T-cell (primary cell): Measurements from ENCODE around the gene BEAN1. TPM values are rescaled to one million over a fixed set of nuclear protein-coding genes. Genes with fewer than 3 reads are reported as not detected.

Source experiments
- ATAC-seq, 4 experiments: fragments of 200-7000 bp in 3 of 4; fragments of 150-1000 bp in 1 of 4; cut with Tn5 transposase; replicated peaks in 1 of 4; 1 replicate in 3 of 4; 2 replicates in 1 of 4; pipeline ENCODE4 v1.10.0; 2021; ENCODE audit warnings: moderate library complexity in 3 of 4, mild to moderate bottlenecking in 2 of 4, moderate number of reproducible peaks in 1 of 4
- CTCF ChIA-PET, 2 donors: fragments of 300-600 bp; sonication (Branson Sonifier 250); formaldehyde crosslinking; loops; one replicate each; lab custom pipeline; 2022; ENCODE audit warnings: antibody characterized with exemption in 2 of 2; lab: Charles Lee
- POLR2A ChIA-PET, 2 donors: fragments of 300-600 bp; sonication (Branson Sonifier 250); formaldehyde crosslinking; loops; one replicate each; lab custom pipeline; 2022; ENCODE audit warnings: antibody characterized with exemption in 2 of 2; lab: Charles Lee
- DNase-seq, 35 experiments: peaks; one replicate each; pipeline versions ENCODE4 v3.0.0 to v3.0.0-alpha.2; 2013 to 2023
- H3K27ac ChIP-seq: one replicate; pipeline ENCODE4 v1.5.1; 2013; ENCODE audit warnings: low read length
- H3K27me3 ChIP-seq, 2 experiments: replicated peaks in 1 of 2; 1 replicate in 1 of 2; 2 replicates in 1 of 2; pipeline versions ENCODE4 v1.6.1 to v1.7.0; 2013; ENCODE audit warnings: low read length in 1 of 2, mixed read lengths in 1 of 2; ENCODE audit not compliant: control insufficient read depth in 2 of 2, insufficient read depth in 2 of 2; ENCODE audit errors: extremely low read depth in 1 of 2
- H3K36me3 ChIP-seq, 2 donors: 1 replicate in 1 of 2; 2 replicates in 1 of 2; pipeline versions ENCODE4 v1.6.1 to v1.7.0; 2013; ENCODE audit warnings: low read length in 1 of 2; ENCODE audit not compliant: control insufficient read depth in 2 of 2, insufficient read depth in 1 of 2; ENCODE audit errors: extremely low read depth in 1 of 2
- H3K4me1 ChIP-seq, 2 experiments: 1 replicate in 1 of 2; 2 replicates in 1 of 2; pipeline versions ENCODE4 v1.6.1 to v1.7.0; 2013; ENCODE audit warnings: low read length in 2 of 2, mixed read lengths in 1 of 2; ENCODE audit not compliant: insufficient read depth in 2 of 2, control insufficient read depth in 1 of 2; ENCODE audit errors: extremely low read depth in 1 of 2
- H3K4me3 ChIP-seq, 2 donors: 1 replicate in 1 of 2; 2 replicates in 1 of 2; pipeline versions ENCODE4 v1.5.1 to v1.7.0; 2013; ENCODE audit warnings: mild to moderate bottlenecking in 2 of 2, low read length in 1 of 2, moderate library complexity in 1 of 2; ENCODE audit not compliant: control insufficient read depth in 1 of 2; ENCODE audit errors: extremely low read depth in 1 of 2
- H3K9me3 ChIP-seq: 2 replicates; pipeline ENCODE4 v1.7.0; 2013
- H3K27ac Mint-ChIP-seq, 2 donors: one replicate each; pipeline ENCODE4 v1.8.0; 2020 to 2021; ENCODE audit warnings: mild to moderate bottlenecking in 2 of 2, mixed read lengths in 2 of 2
- H3K27me3 Mint-ChIP-seq, 2 donors: one replicate each; pipeline ENCODE4 v1.8.0; 2021 to 2022; ENCODE audit warnings: mixed read lengths in 2 of 2
- H3K36me3 Mint-ChIP-seq: one replicate; pipeline ENCODE4 v1.8.0; 2021; ENCODE audit warnings: mixed read lengths
- H3K4me1 Mint-ChIP-seq, 3 donors: one replicate each; pipeline ENCODE4 v1.8.0; 2020 to 2022; ENCODE audit warnings: mixed read lengths in 3 of 3, mild to moderate bottlenecking in 1 of 3
- H3K4me3 Mint-ChIP-seq, 3 donors: one replicate each; pipeline ENCODE4 v1.8.0; 2020 to 2022; ENCODE audit warnings: mild to moderate bottlenecking in 3 of 3, mixed read lengths in 3 of 3, moderate library complexity in 3 of 3
- H3K9me3 Mint-ChIP-seq, 3 donors: one replicate each; pipeline ENCODE4 v1.8.0; 2020 to 2022; ENCODE audit warnings: mixed read lengths in 3 of 3
- WGBS: methylation state at CpG from one replicate; pipeline ENCODE4 v1.1.5; 2013; ENCODE audit warnings: missing lambda C conversion rate; ENCODE audit not compliant: insufficient coverage; 5-methylcytosine and 5-hydroxymethylcytosine counted together
- total RNA-seq, 35 experiments: library from RNA in 6 of 35; stranded (reverse) in 6 of 35; fragments of 120-200 nt in 1 of 35; gene quantifications; one replicate each; pipeline versions ENCODE4 v1.2.1 to v1.2.4 and lab custom pipeline; 2013 to 2026

Gene BEAN1
- total RNA-seq, 5 donors from 2014 or later (not counting 1 experiment from before 2014, with no cell fraction given), result not detected

- H3K27me3 ChIP-seq, result peaks cover 0 to 19% of the 10 kb centered on the region in 2 experiments
- no peak overlapping the region for H3K4me3 Mint-ChIP-seq
- peaks cover 10 to 22% of the 10 kb centered on the region in 2 donors for H3K27me3 Mint-ChIP-seq
- no peaks in the 10 kb centered on the region for H3K9me3 ChIP-seq
- POLR2A ChIA-PET, result no interaction called here
- no peaks in the 10 kb centered on the region for H3K36me3 ChIP-seq
- peaks cover 0 to 11% (median 7%) of the 10 kb centered on the region in 3 donors for H3K4me1 Mint-ChIP-seq
- no peaks in the 10 kb centered on the region for H3K9me3 Mint-ChIP-seq
- no CpG with 5 or more reads among the region's 1 CpG for WGBS
- no peaks in the 10 kb centered on the region for H3K36me3 Mint-ChIP-seq
- no peak overlapping the region for H3K27ac ChIP-seq
- ATAC-seq (no peak), DNase-seq (no peak)
- no peak overlapping the region for H3K27ac Mint-ChIP-seq
- CTCF ChIA-PET, result interaction anchor here in 1 of 2 donors (0.7 kb wide), 1 partner anchor 239 kb away, joined by 4 read pairs; no protein-coding TSS in a partner anchor
- no peak overlapping the region for H3K4me3 ChIP-seq
- H3K4me1 ChIP-seq, result no peaks in the 10 kb centered on the region
These were observed 28.9 kb downstream of the BEAN1 start for GRCh38 chr16:66455970-66456369.

GRCh38 chr16:66457888-66458287, 30.8 kb downstream of the BEAN1 start:
- Histone ChIP-seq H3K4me1 (no peaks in the 10 kb centered on the region), H3K4me3 (no peak overlapping the region), H3K27ac (no peak overlapping the region), H3K36me3 (no peaks in the 10 kb centered on the region), H3K9me3 (no peaks in the 10 kb centered on the region), H3K27me3 (peaks cover 0 to 29% of the 10 kb centered on the region in 2 experiments)
- ChIA-PET CTCF (no interaction called here), POLR2A (no interaction called here)
- DNase-seq (no peak), ATAC-seq (no peak)
- Mint-ChIP-seq H3K36me3 (no peaks in the 10 kb centered on the region), H3K9me3 (no peaks in the 10 kb centered on the region), H3K27ac (no peak overlapping the region), H3K4me3 (no peak overlapping the region), H3K27me3 (peaks cover 13 to 25% of the 10 kb centered on the region in 2 donors), H3K4me1 (peaks cover 0 to 11% (median 7%) of the 10 kb centered on the region in 3 donors)
- WGBS, result 0% methylated on average over 1 of the region's 4 CpGs

- DNase-seq, result no peak
- Mint-ChIP-seq H3K4me3 (no peak overlapping the region), H3K27me3 (peaks cover 13 to 25% of the 10 kb centered on the region in 2 donors), H3K27ac (no peak overlapping the region), H3K4me1 (peaks cover 0 to 11% (median 7%) of the 10 kb centered on the region in 3 donors), H3K9me3 (no peaks in the 10 kb centered on the region), H3K36me3 (no peaks in the 10 kb centered on the region)
- no peaks in the 10 kb centered on the region for H3K36me3 ChIP-seq
- ATAC-seq, result no peak
- ChIA-PET CTCF (interaction anchor here in 1 of 2 donors (0.6 kb wide), 1 partner anchor 103 kb away, joined by 5 read pairs; no protein-coding TSS in a partner anchor), POLR2A (no interaction called here)
- 67% methylated on average over 1 of the region's 5 CpGs for WGBS
- H3K27me3 ChIP-seq, result peaks cover 0 to 29% of the 10 kb centered on the region in 2 experiments
- H3K27ac ChIP-seq, result no peak overlapping the region
- no peaks in the 10 kb centered on the region for H3K9me3 ChIP-seq
- H3K4me1 ChIP-seq, result no peaks in the 10 kb centered on the region
- no peak overlapping the region for H3K4me3 ChIP-seq
These were observed 31.2 kb downstream of the BEAN1 start for GRCh38 chr16:66458292-66458691.

- ATAC-seq (no peak), DNase-seq (no peak)
- Histone ChIP-seq H3K27me3 (peaks cover 0 to 29% of the 10 kb centered on the region in 2 experiments), H3K27ac (no peak overlapping the region), H3K4me1 (no peaks in the 10 kb centered on the region), H3K9me3 (no peaks in the 10 kb centered on the region), H3K36me3 (no peaks in the 10 kb centered on the region), H3K4me3 (no peak overlapping the region)
- no peak overlapping the region for H3K4me3 Mint-ChIP-seq
- 75% methylated on average over 7 of the region's 7 CpGs for WGBS
- ChIA-PET CTCF (interaction anchor here in 1 of 2 donors (0.6 kb wide), 1 partner anchor 103 kb away, joined by 5 read pairs; no protein-coding TSS in a partner anchor), POLR2A (no interaction called here)
- H3K27ac Mint-ChIP-seq, result no peak overlapping the region
- H3K9me3 Mint-ChIP-seq, result no peaks in the 10 kb centered on the region
- peaks cover 13 to 30% of the 10 kb centered on the region in 2 donors for H3K27me3 Mint-ChIP-seq
- H3K4me1 Mint-ChIP-seq, result peaks cover under 1 to 11% (median 7%) of the 10 kb centered on the region in 3 donors
- H3K36me3 Mint-ChIP-seq, result no peaks in the 10 kb centered on the region
These were observed 31.8 kb downstream of the BEAN1 start for GRCh38 chr16:66458853-66459252.

- Histone ChIP-seq H3K9me3 (no peaks in the 10 kb centered on the region), H3K27ac (no peak overlapping the region), H3K27me3 (peaks cover 0 to 29% of the 10 kb centered on the region in 2 experiments), H3K4me3 (no peak overlapping the region), H3K36me3 (no peaks in the 10 kb centered on the region), H3K4me1 (no peaks in the 10 kb centered on the region)
- DNase-seq (no peak), ATAC-seq (no peak)
- POLR2A ChIA-PET, result no interaction called here
- Mint-ChIP-seq H3K9me3 (no peaks in the 10 kb centered on the region), H3K27me3 (peaks cover 13 to 34% of the 10 kb centered on the region in 2 donors), H3K36me3 (no peaks in the 10 kb centered on the region), H3K4me3 (no peak overlapping the region), H3K27ac (no peak overlapping the region), H3K4me1 (peaks cover 2 to 4% (median 2%) of the 10 kb centered on the region in 3 donors)
- 74% methylated on average over 3 of the region's 5 CpGs for WGBS
- CTCF ChIA-PET, result no interaction called here
These were observed 32.8 kb downstream of the BEAN1 start for GRCh38 chr16:66459878-66460277.

- Histone ChIP-seq H3K9me3 (no peaks in the 10 kb centered on the region), H3K36me3 (no peaks in the 10 kb centered on the region), H3K27ac (no peak overlapping the region), H3K4me3 (no peak overlapping the region), H3K4me1 (no peaks in the 10 kb centered on the region), H3K27me3 (peaks cover 0 to 29% of the 10 kb centered on the region in 2 experiments)
- Mint-ChIP-seq H3K4me1 (peaks cover 0 to 2% (median 0%) of the 10 kb centered on the region in 3 donors), H3K4me3 (no peak overlapping the region), H3K9me3 (no peaks in the 10 kb centered on the region), H3K27me3 (peaks cover 16 to 41% of the 10 kb centered on the region in 2 donors), H3K36me3 (no peaks in the 10 kb centered on the region), H3K27ac (peak overlapping the region in 1 of 2 donors; percentile 6)
- no peak for ATAC-seq
- POLR2A ChIA-PET, result no interaction called here
- DNase-seq, result peak in 1 of 35 experiments; percentile 4
- no CpG with 5 or more reads among the region's 1 CpG for WGBS
- CTCF ChIA-PET, result no interaction called here
These were observed 33.6 kb downstream of the BEAN1 start for GRCh38 chr16:66460703-66461102.
